ENCODE results near the gene KLHL20. TPM values are rescaled to one million over a fixed set of nuclear protein-coding genes. Genes with fewer than 3 reads are reported as not detected.
A peak's percentile ranks its signal among the peaks of the same experiment; 100 is the strongest.
"Not testable (repeated sequence)": the region's sequence is repeated elsewhere in the genome, so short reads cannot be mapped to it uniquely, and the experiment has no call there.

Gene KLHL20, protein sequence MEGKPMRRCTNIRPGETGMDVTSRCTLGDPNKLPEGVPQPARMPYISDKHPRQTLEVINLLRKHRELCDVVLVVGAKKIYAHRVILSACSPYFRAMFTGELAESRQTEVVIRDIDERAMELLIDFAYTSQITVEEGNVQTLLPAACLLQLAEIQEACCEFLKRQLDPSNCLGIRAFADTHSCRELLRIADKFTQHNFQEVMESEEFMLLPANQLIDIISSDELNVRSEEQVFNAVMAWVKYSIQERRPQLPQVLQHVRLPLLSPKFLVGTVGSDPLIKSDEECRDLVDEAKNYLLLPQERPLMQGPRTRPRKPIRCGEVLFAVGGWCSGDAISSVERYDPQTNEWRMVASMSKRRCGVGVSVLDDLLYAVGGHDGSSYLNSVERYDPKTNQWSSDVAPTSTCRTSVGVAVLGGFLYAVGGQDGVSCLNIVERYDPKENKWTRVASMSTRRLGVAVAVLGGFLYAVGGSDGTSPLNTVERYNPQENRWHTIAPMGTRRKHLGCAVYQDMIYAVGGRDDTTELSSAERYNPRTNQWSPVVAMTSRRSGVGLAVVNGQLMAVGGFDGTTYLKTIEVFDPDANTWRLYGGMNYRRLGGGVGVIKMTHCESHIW
- total RNA-seq: 10 to 100 TPM; 15.5 to 21.4 TPM

DNA sequence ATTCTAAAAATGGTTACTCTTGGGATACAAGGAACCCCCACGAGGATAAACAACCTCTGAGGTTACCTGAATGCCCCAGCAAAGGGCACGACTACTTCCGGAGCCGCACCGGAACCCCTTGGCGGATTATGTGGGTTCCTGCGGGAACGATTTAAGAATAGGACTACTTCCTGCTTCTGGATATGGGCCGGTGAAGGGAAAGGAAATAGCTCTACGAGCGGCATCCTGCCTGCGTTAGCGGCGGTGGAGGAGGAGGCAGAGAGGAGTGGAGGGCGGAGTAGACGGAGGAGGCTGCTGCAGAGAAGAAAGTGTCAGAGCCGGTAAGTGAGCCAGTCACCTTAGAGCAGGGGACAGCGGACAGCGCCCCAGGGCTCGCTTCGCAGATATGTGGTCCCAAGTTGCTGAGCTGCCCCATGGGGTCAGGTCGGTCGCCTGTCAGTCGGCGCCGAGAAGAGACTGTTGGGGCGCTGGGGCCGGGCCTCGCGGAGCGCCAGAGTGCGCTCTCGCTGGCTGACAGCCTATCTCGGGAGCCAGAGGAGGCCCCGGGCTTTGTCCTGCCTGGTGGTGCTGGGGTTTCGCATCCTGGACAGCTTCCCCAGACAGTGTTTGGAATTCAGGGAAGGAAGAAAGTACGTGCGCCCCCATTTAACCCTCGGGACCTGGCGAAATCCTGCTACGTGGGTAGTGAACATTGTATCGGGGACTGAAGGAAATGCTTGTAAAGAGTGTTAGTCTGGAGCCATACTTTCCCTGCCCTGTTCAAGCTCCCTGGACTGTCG is at the start of gene KLHL20:
Gene KLHL20 (plus strand): TSS at position 223 of the 779 bp plus-strand sequence. CDS start 1,063 bp downstream, outside the sequence.
- Mint-ChIP-seq H3K27ac (peak within 1 kb of the TSS; percentile 93 to 96), H3K9me3 (peaks cover 0 to 5% of the 10 kb centered on the region in 2 donors), H3K36me3 (peaks cover 14 to 15% of the 10 kb centered on the region in 2 donors)
- DNase-seq (ENCODE audit: low spot score in 2 of 2) (peak; percentile 87 to 90), ATAC-seq (peak; percentile 98 to 99)

DNA sequence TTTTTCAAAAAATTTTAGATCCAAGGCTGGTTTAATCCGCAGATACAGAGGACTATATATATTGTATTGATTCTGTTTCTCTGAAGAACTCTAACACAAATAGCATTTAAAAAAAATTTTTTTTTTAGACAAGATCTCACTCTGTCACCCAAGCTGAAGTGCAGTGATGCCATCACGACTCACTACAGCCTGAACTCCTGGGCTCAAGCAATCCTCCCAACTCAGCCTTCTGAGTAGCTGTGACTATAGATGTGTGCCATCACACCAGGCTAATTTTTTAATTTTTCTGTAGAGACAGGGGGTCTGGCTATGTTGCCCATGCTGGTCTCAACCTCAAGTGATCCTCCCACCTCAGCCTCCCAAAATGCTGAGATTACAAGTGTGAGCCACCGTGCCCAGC is 48.1 kb upstream of the KLHL20 start:
- no peaks in the 10 kb centered on the region for H3K9me3 Mint-ChIP-seq
- DNase-seq (ENCODE audit: low spot score in 2 of 2): no peak
- ATAC-seq: no peak
- no peak overlapping the region for H3K27ac Mint-ChIP-seq
- peaks cover 0 to 5% of the 10 kb centered on the region in 2 donors for H3K36me3 Mint-ChIP-seq

DNA sequence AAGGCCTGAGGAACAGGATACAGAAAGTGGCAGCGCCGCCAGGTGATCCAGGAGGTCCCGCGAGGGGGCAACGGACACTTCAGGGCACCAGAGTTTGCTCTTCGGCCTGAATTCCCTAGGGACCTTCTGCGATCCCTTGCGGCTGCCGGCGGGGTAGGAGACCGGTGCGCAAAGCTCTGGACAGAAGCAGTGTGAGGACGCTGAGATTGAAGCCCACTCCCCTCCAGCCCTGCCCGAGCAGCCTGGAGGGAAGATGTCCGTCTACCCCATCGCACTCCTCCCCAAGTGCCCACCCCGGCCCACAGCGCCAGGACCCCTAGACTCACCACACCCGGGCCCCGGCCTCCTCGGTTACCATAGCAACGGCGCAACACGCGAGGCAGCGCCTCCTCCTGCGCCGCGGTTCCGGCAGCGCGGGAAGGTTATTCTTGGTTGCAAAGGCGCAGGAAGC is 45.3 kb upstream of the KLHL20 start, which contains the start of gene ANKRD45:
Gene ANKRD45 (minus strand): TSS at position 361 of the 451 bp plus-strand sequence. CDS start 10,433 bp downstream, outside the sequence.
- peak within 1 kb of the TSS in 1 of 2 donors; percentile 45 for H3K27ac Mint-ChIP-seq
- H3K9me3 Mint-ChIP-seq: no peaks in the 10 kb centered on the region
- DNase-seq (ENCODE audit: low spot score in 2 of 2) (peak in 1 of 2 donors; percentile 27), ATAC-seq (peak in 1 of 2 donors; percentile 53)
- H3K36me3 Mint-ChIP-seq: peaks cover 0 to 5% of the 10 kb centered on the region in 2 donors

DNA sequence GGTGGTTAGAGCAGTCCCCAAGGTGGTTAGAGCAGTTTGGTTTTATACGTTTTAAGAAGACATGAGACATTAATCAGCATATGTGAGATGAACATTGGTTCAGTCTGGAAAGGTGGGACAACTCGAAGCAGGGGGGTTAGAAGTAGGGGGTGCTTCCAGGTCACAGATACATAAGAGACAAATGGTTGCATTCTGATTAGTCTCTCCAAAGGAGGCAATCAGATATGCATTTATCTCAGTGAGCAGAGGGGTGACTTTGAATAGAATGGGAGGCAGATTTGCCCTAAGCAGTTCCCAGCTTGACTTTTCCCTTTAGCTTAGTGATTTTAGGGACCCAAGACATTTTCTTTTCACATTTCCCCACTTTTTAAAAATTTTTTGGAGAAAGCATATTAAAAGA is 40.3 kb upstream of the KLHL20 start:
- H3K9me3 Mint-ChIP-seq; H3K36me3 Mint-ChIP-seq; DNase-seq (ENCODE audit: low spot score in 2 of 2): not testable (repeated sequence)

DNA sequence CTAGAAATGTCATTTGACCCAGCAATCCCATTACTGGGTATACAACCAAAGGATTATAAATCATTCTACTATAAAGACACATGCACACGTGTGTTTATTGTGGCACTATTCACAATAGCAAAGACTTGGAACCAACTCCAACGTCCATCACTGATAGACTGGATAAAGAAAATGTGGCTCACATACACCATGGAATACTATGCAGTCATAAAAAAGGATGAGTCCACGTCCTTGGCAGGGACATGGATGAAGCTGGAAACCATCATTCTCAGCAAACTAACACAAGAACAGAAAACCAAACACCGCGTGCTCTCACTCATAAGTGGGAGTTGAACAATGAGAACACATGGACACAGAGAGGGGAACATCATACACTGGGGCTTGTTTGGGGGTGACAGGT is 34.6 kb upstream of the KLHL20 start:
- H3K36me3 Mint-ChIP-seq; ATAC-seq; H3K27ac Mint-ChIP-seq; H3K9me3 Mint-ChIP-seq; DNase-seq (ENCODE audit: low spot score in 2 of 2): not testable (repeated sequence)

More for the DNA sequence above, 40.3 kb upstream of the KLHL20 start:
- not testable (repeated sequence) for ATAC-seq, H3K27ac Mint-ChIP-seq

DNA sequence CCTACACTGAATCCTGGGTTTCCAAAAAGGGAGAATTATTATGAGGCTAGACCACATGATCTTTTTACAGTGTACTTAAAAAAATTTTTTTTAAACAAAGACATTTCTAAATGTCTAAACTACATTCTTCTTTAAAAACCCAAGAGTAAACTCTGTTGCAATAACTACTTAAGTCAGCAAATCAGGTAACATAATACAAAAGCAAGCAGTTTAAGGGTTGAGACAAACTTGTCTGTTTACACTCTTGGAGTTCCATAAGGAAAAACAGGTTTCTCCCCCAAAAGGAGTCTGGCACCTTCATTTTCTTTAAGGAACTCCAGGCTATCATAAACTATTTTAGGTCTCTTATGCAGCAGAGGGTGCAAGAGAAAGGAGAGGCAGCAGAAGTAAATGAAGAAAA is 32.6 kb upstream of the KLHL20 start:
- H3K36me3 Mint-ChIP-seq: no peaks in the 10 kb centered on the region
- H3K27ac Mint-ChIP-seq: peak overlapping the region in 1 of 2 donors; percentile 15
- ATAC-seq: no peak
- no peak for DNase-seq (ENCODE audit: low spot score in 2 of 2)
- H3K9me3 Mint-ChIP-seq: no peaks in the 10 kb centered on the region

DNA sequence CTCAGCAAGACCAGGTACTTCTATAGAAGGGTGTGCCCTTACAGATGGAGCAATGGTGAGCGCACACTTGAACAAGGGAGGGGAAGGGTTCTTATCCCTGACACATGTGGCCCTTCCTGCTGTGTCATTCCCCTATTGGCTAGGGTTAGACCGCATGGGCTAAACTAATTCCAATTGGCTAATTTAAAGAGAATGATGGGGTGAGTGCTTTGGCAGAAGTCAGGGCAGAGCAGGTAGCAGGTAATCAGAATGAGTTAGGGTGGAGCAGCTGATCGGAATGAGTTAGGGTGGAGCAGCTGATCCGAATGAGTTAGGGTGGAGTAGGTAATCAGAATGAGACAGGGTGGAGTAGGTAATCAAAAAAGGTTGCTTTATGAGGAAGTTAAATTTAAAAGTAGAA is 30.9 kb upstream of the KLHL20 start:
- not testable (repeated sequence) for DNase-seq (ENCODE audit: low spot score in 2 of 2); H3K27ac Mint-ChIP-seq; ATAC-seq; H3K36me3 Mint-ChIP-seq; H3K9me3 Mint-ChIP-seq

DNA sequence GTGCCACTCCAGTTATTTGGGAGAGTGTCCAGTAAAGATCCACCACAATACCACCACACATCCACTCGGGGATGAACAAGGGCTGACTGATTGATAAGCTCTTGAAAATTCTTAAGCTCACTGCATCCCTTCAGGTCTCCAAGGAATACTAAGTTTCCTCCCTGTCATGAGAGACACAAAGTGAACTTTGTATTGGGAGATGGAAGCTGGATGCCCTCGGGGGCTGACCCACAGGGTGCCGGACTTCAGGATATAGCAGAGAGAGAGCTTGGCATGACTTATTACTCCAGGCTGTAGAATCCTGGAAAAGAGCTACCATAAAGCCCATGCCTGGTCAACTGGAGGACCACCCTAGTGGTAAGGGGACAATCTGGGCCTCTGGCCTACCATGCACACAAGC is 29.7 kb upstream of the KLHL20 start:
- not testable (repeated sequence) for ATAC-seq, H3K27ac Mint-ChIP-seq

DNA sequence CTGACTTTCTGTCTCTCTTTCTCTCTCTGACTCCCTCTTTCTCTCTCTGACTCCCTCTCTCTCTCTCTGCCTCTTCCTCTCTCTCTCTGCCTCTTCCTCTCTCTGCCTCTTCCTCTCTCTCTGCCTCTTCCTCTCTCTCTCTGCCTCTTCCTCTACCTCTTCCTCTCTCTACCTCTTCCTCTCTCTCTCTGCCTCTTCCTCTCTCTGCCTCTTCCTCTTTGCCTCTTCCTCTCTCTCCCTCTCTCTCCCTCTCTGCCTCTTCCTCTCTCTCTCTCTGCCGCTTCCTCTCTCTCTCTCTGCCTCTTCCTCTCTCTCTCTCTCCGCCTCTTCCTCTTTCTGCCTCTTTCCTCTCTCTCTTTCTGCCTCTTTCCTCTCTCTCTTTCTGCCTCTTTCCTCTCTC is 26.5 kb upstream of the KLHL20 start:
- H3K27ac Mint-ChIP-seq: peak overlapping the region; percentile 38 to 63
- H3K36me3 Mint-ChIP-seq: no peaks in the 10 kb centered on the region
- H3K9me3 Mint-ChIP-seq: no peaks in the 10 kb centered on the region
- ATAC-seq (no peak), DNase-seq (ENCODE audit: low spot score in 2 of 2) (no peak)

More for the DNA sequence above, 29.7 kb upstream of the KLHL20 start:
- H3K36me3 Mint-ChIP-seq; H3K9me3 Mint-ChIP-seq; DNase-seq (ENCODE audit: low spot score in 2 of 2): not testable (repeated sequence)

DNA sequence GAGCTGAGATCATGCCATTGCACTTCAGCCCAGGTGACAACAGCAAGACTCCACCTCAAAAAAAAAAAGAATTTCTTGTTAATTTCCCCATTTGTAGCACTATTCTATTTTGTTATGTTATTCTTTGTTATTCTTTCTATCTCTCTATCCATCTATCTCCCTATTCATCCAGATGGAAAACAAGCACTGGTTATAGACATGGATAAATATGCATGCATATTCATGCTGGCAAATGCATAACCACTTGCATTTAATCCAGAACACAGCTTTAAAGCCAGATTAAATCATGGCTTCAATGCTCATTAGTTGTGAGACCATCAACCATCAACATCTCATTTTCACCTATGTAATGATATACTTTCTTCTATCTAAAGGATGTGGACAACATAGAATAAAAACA is 21.5 kb upstream of the KLHL20 start:
- Mint-ChIP-seq H3K9me3 (peaks cover 0 to 5% of the 10 kb centered on the region in 2 donors), H3K27ac (no peak overlapping the region), H3K36me3 (peaks cover 0 to 10% of the 10 kb centered on the region in 2 donors)
- ATAC-seq (no peak), DNase-seq (ENCODE audit: low spot score in 2 of 2) (no peak)

DNA sequence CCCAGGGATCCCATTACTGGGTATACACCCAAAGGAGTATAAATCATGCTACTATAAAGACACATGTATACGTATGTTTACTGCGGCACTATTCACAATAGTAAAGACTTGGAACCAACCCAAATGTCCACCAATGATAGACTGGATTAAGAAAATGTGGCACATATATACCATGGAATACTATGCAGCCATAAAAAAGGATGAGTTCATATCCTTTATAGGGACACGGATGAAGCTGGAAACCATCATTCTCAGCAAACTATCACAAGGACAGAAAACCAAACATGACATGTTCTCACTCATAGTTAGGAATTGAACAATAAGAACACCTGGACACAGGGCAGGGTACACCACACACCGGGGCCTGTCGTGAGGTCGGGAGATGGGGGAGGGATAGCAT is 13.5 kb upstream of the KLHL20 start:
- H3K27ac Mint-ChIP-seq; H3K9me3 Mint-ChIP-seq; ATAC-seq; DNase-seq (ENCODE audit: low spot score in 2 of 2): not testable (repeated sequence)
- H3K36me3 Mint-ChIP-seq: peaks cover 0 to 10% of the 10 kb centered on the region in 2 donors

DNA sequence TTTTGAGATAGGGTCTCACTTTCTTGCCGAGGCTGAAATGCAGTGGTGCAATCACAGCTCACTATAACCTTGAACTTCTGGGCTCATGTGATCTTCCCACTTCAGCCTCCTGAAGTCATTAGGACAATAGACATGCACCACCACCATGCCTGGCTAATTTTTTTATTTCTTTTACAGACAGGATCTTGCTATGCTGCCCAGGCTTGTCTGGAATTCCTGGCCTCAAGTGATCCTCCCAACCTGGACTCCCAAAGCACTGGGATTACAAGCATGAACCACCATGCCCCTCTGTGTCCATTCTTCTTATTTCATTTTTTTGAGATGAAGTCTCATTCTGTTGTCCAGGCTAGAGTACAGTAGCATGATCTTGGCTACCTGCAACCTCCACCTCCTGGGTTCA is 12.0 kb upstream of the KLHL20 start:
- Mint-ChIP-seq H3K36me3 (peaks cover 0 to 1% of the 10 kb centered on the region in 2 donors), H3K9me3 (no peaks in the 10 kb centered on the region), H3K27ac (no peak overlapping the region)
- DNase-seq (ENCODE audit: low spot score in 2 of 2): no peak
- ATAC-seq: no peak

DNA sequence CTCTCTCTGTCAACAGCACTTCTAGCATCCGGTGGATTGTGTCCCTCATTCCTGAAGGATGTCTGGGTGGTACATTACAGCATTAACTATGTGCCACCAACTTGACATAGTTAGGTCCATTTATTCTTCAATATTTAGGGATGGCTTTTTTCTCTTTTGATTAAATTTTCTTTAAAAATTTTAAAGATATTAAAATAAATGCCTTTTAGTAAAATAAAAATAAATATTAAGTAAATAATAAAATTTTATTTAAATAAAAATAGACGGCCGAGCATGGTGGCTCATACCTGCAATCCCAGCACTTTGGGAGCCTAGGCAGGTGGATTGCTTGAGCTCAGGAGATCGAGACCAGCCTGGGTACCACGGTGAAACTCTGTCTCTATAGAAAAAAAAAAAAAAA is 9.7 kb upstream of the KLHL20 start:
- Mint-ChIP-seq H3K27ac (no peak overlapping the region), H3K9me3 (no peaks in the 10 kb centered on the region), H3K36me3 (no peaks in the 10 kb centered on the region)
- no peak for ATAC-seq
- no peak for DNase-seq (ENCODE audit: low spot score in 2 of 2)

DNA sequence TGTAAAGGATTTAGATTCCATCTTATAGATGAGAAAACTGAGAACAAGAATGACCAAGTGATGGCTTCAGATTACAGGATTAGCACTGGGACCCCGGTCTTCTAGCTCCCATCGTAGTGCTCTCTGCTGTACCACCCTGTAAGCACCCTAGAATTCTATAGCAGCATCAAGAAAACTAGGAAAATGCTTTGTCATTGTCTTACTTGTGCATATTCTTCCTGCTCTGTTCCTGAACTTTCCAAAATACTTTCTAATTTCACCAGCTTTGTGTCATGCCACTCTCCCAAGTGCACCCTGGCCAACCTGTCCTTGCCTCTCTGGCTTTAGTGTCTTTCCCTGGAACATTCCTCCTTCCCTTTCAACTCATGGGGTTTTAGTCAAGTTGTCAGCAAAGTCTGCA is 6.0 kb upstream of the KLHL20 start:
- ATAC-seq (no peak), DNase-seq (ENCODE audit: low spot score in 2 of 2) (no peak)
- Mint-ChIP-seq H3K9me3 (peaks cover 0 to 3% of the 10 kb centered on the region in 2 donors), H3K36me3 (peaks cover 0 to 2% of the 10 kb centered on the region in 2 donors), H3K27ac (no peak overlapping the region)

DNA sequence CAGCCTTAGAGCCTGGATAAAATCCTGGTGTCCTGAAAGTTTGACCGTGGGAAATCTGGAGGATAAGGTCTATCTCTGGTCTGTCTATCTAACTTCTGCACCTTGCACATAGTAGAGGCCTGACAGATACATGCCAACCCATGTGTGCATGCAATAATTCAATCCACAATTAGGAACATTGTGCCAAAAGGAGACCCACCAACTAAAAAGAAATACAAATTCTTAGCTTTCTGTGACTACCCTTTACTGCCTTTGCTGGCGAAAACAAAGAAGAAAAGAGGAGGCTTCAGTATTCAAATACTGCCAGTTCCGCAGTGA is 381 bp upstream of the KLHL20 start:
- H3K27ac Mint-ChIP-seq: peak overlapping the region; percentile 93 to 96
- peaks cover 0 to 5% of the 10 kb centered on the region in 2 donors for H3K9me3 Mint-ChIP-seq
- ATAC-seq (no peak), DNase-seq (ENCODE audit: low spot score in 2 of 2) (no peak)
- peaks cover 14 to 15% of the 10 kb centered on the region in 2 donors for H3K36me3 Mint-ChIP-seq

DNA sequence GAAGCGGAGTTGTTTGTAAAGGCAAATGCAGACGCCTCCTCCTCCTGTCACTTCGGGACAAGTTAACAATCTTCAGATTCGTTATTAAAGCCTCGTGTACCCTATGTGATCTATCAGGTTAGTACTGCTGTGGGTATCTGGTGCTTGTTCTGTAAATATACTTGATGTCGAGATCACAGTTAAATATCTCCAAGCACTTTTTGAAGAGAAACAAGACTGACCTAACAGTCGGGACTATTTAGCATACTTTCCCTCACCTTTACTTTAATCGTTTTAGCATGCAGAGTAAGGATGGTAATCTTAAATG is 710 bp downstream of the KLHL20 start:
- Mint-ChIP-seq H3K36me3 (peaks cover 14 to 19% of the 10 kb centered on the region in 2 donors), H3K27ac (peak overlapping the region; percentile 93 to 96), H3K9me3 (peaks cover 0 to 5% of the 10 kb centered on the region in 2 donors)
- DNase-seq (ENCODE audit: low spot score in 2 of 2): no peak
- ATAC-seq: no peak

DNA sequence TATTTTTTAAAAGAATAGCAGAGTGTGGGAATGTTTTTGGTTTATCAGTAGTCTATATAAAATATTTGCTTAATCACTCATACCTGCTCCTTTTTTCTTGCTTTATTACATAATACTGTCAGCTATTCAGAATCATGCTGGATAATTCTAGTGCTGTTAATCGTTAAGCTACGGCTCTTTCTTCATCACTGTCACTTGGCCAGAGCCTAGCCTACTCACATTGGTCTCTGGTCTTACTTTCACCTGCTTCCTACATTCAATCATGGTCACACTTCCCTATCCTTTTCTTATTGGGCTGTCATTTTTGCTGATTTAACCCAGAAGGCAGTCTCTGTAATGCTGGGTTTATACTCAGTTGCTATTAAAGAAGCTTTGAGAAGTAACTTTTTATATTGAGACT is 2.5 kb downstream of the KLHL20 start:
- DNase-seq (ENCODE audit: low spot score in 2 of 2) (no peak), ATAC-seq (no peak)
- Mint-ChIP-seq H3K9me3 (peaks cover 0 to 5% of the 10 kb centered on the region in 2 donors), H3K36me3 (peaks cover 14 to 23% of the 10 kb centered on the region in 2 donors), H3K27ac (no peak overlapping the region)

Measured in activated naive CD4-positive, alpha-beta T cell treated with anti-CD3 and anti-CD28 coated beads, Interleukin-2, amount 50 U/mL, for 72 hours (primary cell).